HEK293 (cell line): ENCODE measurements around the gene TRIM47.

Experiments
- CTCF ChIA-PET: fragments of 350-600 bp; formaldehyde crosslinking; extraction: SDS; loops from one replicate; lab custom pipeline; 2021; ENCODE audit warnings: antibody characterized with exemption; lab: Yijun Ruan, JAX
- POLR2A ChIA-PET: fragments of 300-600 bp; formaldehyde crosslinking; extraction: SDS; loops from one replicate; lab custom pipeline; 2020; ENCODE audit warnings: antibody characterized with exemption, inconsistent platforms; lab: Yijun Ruan, JAX
- H3K27ac ChIP-seq: fragments of 200-500 bp; sonication (Bioruptor generic); 2 replicates; pipeline ENCODE4 v1.5.1; 2014; ENCODE audit warnings: low read depth, low read length, control low read depth, inconsistent platforms; ENCODE audit errors: extremely low read depth
- H3K36me3 ChIP-seq, 2 experiments: fragments of 200-500 bp in 1 of 2; sonication (Bioruptor generic) in 1 of 2; 1 replicate in 1 of 2; 2 replicates in 1 of 2; pipeline ENCODE4 v1.5.1; 2014 to 2017; ENCODE audit warnings: inconsistent platforms in 2 of 2, low read length in 2 of 2; ENCODE audit not compliant: control insufficient read depth in 2 of 2, insufficient read depth in 1 of 2
- H3K4me1 ChIP-seq: fragments of 200-500 bp; sonication (Bioruptor generic); 2 replicates; pipeline ENCODE4 v1.5.1; 2014; ENCODE audit warnings: mild to moderate bottlenecking, low read length, inconsistent platforms; ENCODE audit not compliant: control insufficient read depth, insufficient read depth
- H3K4me3 ChIP-seq: 2 replicates; pipeline ENCODE4 v1.5.1; 2011; ENCODE audit warnings: low read depth, mild to moderate bottlenecking, control low read depth, low read length, moderate library complexity
- H3K9me3 ChIP-seq: fragments of 200-500 bp; sonication (Bioruptor generic); 2 replicates; pipeline ENCODE4 v1.5.1; 2014; ENCODE audit warnings: low read depth, low read length, inconsistent platforms; ENCODE audit not compliant: control insufficient read depth, insufficient read depth
- OVOL3 ChIP-seq: fragments of 450-650 bp; formaldehyde crosslinking; IDR thresholded peaks from 2 replicates; pipeline ENCODE4 v1.5.1; 2016; ENCODE audit warnings: missing biosample characterization, missing genetic modification characterization
- REPIN1 ChIP-seq: fragments of 450-650 bp; formaldehyde crosslinking; IDR thresholded peaks from 2 replicates; pipeline ENCODE4 v1.5.1; 2017; ENCODE audit warnings: missing biosample characterization, missing genetic modification characterization, low read depth
- SETDB1 ChIP-seq: IDR thresholded peaks from one replicate; pipeline ENCODE4 v1.6.1; 2017; ENCODE audit warnings: mild to moderate bottlenecking, low read length, moderate library complexity, mixed read lengths; ENCODE audit not compliant: insufficient read length
- SP2 ChIP-seq: fragments of 450-650 bp; formaldehyde crosslinking; IDR thresholded peaks from 2 replicates; pipeline ENCODE4 v1.5.1; 2016; ENCODE audit warnings: missing biosample characterization, missing genetic modification characterization
- WT1 ChIP-seq: fragments of 450-650 bp; formaldehyde crosslinking; IDR thresholded peaks from 2 replicates; pipeline ENCODE4 v1.5.1; 2016; ENCODE audit warnings: missing biosample characterization, missing genetic modification characterization
- ZBTB17 ChIP-seq: fragments of 450-650 bp; formaldehyde crosslinking; IDR thresholded peaks from 2 replicates; pipeline ENCODE4 v1.5.1; 2016; ENCODE audit warnings: missing biosample characterization, missing genetic modification characterization
- ZNF133 ChIP-seq: fragments of 450-650 bp; formaldehyde crosslinking; IDR thresholded peaks from 2 replicates; pipeline ENCODE4 v1.5.1; 2016; ENCODE audit warnings: missing biosample characterization, missing genetic modification characterization
- ZNF146 ChIP-seq: fragments of 450-650 bp; formaldehyde crosslinking; IDR thresholded peaks from 2 replicates; pipeline ENCODE4 v1.5.1; 2016; ENCODE audit warnings: missing biosample characterization, missing genetic modification characterization
- ZNF157 ChIP-seq: fragments of 450-650 bp; formaldehyde crosslinking; IDR thresholded peaks from 2 replicates; pipeline ENCODE4 v1.5.1; 2016; ENCODE audit warnings: missing biosample characterization, missing genetic modification characterization
- ZNF174 ChIP-seq: fragments of 450-650 bp; formaldehyde crosslinking; IDR thresholded peaks from 2 replicates; pipeline ENCODE4 v1.5.0; 2017; ENCODE audit warnings: missing biosample characterization, mild to moderate bottlenecking, missing genetic modification characterization
- ZNF239 ChIP-seq: fragments of 450-650 bp; formaldehyde crosslinking; IDR thresholded peaks from 2 replicates; pipeline ENCODE4 v1.5.1; 2016; ENCODE audit warnings: missing biosample characterization, missing genetic modification characterization
- ZNF266 ChIP-seq: fragments of 450-650 bp; formaldehyde crosslinking; IDR thresholded peaks from 2 replicates; pipeline ENCODE4 v1.5.1; 2016; ENCODE audit warnings: missing biosample characterization, missing genetic modification characterization, low read depth
- ZNF37A ChIP-seq: fragments of 450-650 bp; IDR thresholded peaks from 2 replicates; pipeline ENCODE4 v1.5.1; 2018; ENCODE audit warnings: missing biosample characterization, missing genetic modification characterization
- ZNF48 ChIP-seq: fragments of 450-650 bp; formaldehyde crosslinking; IDR thresholded peaks from 2 replicates; pipeline ENCODE4 v1.5.1; 2016; ENCODE audit warnings: missing biosample characterization, missing genetic modification characterization
- ZNF623 ChIP-seq: fragments of 450-650 bp; formaldehyde crosslinking; IDR thresholded peaks from 2 replicates; pipeline ENCODE4 v1.5.1; 2016; ENCODE audit warnings: missing biosample characterization, missing genetic modification characterization
- ZSCAN30 ChIP-seq: fragments of 450-650 bp; IDR thresholded peaks from 2 replicates; pipeline ENCODE4 v1.5.1; 2018; ENCODE audit warnings: missing biosample characterization, mild to moderate bottlenecking, missing genetic modification characterization, moderate library complexity
- TF ChIP-seq, protein P1 (sequence below): fragments of 450-650 bp; formaldehyde crosslinking; IDR thresholded peaks from 2 replicates; pipeline ENCODE4 v1.5.1; 2016; ENCODE audit warnings: missing biosample characterization, missing genetic modification characterization, borderline replicate concordance
- TF ChIP-seq, protein P2 (sequence below): fragments of 450-650 bp; formaldehyde crosslinking; IDR thresholded peaks from 2 replicates; pipeline ENCODE4 v1.5.1; 2016; ENCODE audit warnings: missing biosample characterization, missing genetic modification characterization

The TRIM47 gene

DNA sequence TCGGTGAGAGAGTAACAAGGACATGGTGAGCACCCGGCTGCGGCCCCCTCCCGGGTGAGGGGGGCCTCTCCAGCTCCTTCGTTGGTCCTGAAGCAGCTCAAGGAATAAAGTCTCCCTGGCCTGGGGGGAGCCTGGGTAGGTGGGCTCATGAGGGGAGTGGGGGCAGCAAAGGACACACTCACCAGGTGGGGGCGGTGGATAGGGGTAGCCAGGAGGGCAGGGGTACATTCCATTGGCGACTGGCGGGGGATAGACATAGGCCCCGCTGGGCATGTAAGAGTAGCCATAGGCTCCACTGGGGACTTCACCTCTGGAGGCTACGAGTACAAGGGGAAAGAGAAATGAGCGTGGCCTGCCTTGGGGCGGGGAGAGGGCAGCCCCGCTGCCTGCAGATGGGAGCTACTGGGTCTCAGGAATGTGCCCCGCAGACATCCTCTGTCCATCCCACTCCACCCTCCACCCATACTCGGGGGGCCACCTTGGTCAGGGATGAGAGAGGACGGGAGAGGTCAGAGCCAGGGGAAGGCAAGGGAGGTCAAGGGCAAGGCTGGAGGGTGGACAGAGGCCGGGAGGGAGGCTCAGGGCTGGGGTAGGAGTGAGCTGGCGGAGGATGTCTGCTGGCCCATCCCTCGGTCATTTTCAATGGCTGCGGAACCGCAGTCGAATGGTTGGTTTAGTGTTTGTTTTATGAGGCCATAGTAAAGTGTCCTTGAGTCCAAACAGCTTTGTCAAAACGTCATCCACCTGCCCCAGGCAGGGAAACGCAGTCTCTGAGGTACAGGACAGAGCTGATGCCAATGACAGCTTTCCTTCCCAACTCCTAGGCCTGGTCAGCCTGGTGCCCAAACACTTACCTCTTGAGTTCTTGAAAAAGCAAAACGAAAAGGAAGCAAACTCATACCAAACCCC lies 30.5 kb downstream of the TRIM47 start:
- ChIA-PET POLR2A (interaction anchor here (1.3 to 3.2 kb wide), 2 partner anchors 7 to 68 kb away, joined by 6 to 28 read pairs; partner anchors contain the start of gene WBP2), CTCF (interaction anchor here (0.6 to 5.5 kb wide), 25 partner anchors 10 to 630 kb away, joined by 3 to 40 read pairs (median 4); partner anchors contain the start of genes ACOX1, GALK1, TEN1 and TRIM47)
- TF ChIP-seq, protein P1, sequence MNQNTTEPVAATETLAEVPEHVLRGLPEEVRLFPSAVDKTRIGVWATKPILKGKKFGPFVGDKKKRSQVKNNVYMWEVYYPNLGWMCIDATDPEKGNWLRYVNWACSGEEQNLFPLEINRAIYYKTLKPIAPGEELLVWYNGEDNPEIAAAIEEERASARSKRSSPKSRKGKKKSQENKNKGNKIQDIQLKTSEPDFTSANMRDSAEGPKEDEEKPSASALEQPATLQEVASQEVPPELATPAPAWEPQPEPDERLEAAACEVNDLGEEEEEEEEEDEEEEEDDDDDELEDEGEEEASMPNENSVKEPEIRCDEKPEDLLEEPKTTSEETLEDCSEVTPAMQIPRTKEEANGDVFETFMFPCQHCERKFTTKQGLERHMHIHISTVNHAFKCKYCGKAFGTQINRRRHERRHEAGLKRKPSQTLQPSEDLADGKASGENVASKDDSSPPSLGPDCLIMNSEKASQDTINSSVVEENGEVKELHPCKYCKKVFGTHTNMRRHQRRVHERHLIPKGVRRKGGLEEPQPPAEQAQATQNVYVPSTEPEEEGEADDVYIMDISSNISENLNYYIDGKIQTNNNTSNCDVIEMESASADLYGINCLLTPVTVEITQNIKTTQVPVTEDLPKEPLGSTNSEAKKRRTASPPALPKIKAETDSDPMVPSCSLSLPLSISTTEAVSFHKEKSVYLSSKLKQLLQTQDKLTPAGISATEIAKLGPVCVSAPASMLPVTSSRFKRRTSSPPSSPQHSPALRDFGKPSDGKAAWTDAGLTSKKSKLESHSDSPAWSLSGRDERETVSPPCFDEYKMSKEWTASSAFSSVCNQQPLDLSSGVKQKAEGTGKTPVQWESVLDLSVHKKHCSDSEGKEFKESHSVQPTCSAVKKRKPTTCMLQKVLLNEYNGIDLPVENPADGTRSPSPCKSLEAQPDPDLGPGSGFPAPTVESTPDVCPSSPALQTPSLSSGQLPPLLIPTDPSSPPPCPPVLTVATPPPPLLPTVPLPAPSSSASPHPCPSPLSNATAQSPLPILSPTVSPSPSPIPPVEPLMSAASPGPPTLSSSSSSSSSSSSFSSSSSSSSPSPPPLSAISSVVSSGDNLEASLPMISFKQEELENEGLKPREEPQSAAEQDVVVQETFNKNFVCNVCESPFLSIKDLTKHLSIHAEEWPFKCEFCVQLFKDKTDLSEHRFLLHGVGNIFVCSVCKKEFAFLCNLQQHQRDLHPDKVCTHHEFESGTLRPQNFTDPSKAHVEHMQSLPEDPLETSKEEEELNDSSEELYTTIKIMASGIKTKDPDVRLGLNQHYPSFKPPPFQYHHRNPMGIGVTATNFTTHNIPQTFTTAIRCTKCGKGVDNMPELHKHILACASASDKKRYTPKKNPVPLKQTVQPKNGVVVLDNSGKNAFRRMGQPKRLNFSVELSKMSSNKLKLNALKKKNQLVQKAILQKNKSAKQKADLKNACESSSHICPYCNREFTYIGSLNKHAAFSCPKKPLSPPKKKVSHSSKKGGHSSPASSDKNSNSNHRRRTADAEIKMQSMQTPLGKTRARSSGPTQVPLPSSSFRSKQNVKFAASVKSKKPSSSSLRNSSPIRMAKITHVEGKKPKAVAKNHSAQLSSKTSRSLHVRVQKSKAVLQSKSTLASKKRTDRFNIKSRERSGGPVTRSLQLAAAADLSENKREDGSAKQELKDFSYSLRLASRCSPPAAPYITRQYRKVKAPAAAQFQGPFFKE (tag by site-specific recombination) = 0 out of 2 replicates have a peak, but pooled peaks have one; percentile 44
- TF ChIP-seq OVOL3 = no peak
- no peak for TF ChIP-seq ZSCAN30 (tag by site-specific recombination)
- TF ChIP-seq SP2 (tag by site-specific recombination) = no peak
- no peak for TF ChIP-seq ZNF48

DNA sequence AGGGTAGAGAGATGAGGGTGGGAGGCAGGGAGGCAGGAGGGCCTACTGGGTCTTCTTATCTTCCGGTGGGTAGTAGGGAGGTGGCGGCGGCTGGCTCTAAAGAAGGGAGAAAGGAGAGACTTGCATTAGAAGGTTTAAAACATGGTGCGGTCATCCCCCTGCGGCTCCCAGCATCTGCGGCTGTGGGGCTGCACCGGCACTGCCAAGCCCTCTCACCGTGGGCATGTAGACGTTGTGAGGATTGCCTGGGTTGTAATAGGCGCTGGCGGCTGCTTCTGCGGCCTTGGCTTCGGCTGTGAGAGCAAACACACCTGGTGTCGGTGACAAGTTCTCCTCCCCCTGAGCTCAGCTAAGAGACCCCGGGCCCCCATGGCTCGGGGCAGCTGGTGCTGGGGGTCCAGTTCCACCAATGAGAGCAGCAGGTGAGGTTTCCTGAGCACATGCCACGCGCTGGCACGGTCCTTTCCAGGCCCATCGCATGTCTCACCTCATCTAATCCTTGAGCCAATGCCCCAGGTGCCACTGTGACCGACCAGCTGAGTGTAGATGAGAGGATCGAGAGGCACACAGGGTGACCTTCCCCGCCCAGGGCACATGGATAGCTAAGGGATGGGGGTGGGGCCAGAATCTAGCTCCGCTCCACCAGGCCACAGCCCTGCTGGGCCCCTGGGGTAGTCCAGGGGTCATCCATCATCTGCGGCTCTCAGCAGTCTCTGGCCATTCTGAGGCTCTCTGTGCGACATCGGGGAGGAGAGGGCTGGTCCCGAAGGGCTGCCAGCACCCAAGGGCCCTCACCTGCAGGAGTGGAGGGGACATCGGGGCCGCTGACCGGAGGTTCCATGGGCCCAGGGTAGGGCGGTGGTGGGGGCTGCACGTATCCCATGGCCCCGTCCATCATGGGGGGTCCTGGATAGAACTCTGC lies 31.4 kb downstream of the TRIM47 start:
- Histone ChIP-seq H3K27ac (no peak overlapping the region), H3K4me1 (no peaks in the 10 kb centered on the region; the same call in 1 of the 2 replicates), H3K36me3 (peaks cover 7 to 58% of the 10 kb centered on the region in 2 experiments), H3K9me3 (no peaks in the 10 kb centered on the region), H3K4me3 (no peak overlapping the region)
- no peak for TF ChIP-seq ZNF623 (tag by site-specific recombination)
- TF ChIP-seq ZNF133 (tag by site-specific recombination) = no peak
- TF ChIP-seq ZNF37A (tag by site-specific recombination) = no peak
- TF ChIP-seq, protein P2, sequence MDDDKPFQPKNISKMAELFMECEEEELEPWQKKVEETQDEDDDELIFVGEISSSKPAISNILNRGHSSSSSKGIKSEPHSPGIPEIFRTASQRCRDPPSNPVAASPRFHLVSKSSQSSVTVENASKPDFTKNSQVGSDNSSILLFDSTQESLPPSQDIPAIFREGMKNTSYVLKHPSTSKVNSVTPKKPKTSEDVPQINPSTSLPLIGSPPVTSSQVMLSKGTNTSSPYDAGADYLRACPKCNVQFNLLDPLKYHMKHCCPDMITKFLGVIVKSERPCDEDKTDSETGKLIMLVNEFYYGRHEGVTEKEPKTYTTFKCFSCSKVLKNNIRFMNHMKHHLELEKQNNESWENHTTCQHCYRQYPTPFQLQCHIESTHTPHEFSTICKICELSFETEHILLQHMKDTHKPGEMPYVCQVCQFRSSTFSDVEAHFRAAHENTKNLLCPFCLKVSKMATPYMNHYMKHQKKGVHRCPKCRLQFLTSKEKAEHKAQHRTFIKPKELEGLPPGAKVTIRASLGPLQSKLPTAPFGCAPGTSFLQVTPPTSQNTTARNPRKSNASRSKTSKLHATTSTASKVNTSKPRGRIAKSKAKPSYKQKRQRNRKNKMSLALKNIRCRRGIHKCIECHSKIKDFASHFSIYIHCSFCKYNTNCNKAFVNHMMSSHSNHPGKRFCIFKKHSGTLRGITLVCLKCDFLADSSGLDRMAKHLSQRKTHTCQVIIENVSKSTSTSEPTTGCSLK (tag by site-specific recombination) = no peak
- no peak for TF ChIP-seq SETDB1
- TF ChIP-seq ZBTB17 (tag by site-specific recombination) = no peak
- TF ChIP-seq REPIN1 = no peak
- TF ChIP-seq ZNF266 (tag by site-specific recombination) = no peak
- no peak for TF ChIP-seq WT1 (tag by site-specific recombination)
- TF ChIP-seq ZNF157 (tag by site-specific recombination) = no peak
- no peak for TF ChIP-seq ZNF174 (tag by site-specific recombination)
- TF ChIP-seq ZNF146 (tag by site-specific recombination) = no peak
- TF ChIP-seq ZNF239 = no peak
- POLR2A ChIA-PET = interaction anchor here (0.9 to 3.2 kb wide), 5 partner anchors 8 to 67 kb away, joined by 3 to 28 read pairs (median 5); partner anchors contain the start of gene WBP2
- CTCF ChIA-PET = interaction anchor here (0.5 to 5.5 kb wide), 14 partner anchors 8 to 213 kb away, joined by 3 to 40 read pairs (median 7); partner anchors contain the start of genes TRIM47, UNK and WBP2

More for the DNA sequence above, 30.5 kb downstream of the TRIM47 start:
- H3K36me3 ChIP-seq = peaks cover 7 to 58% of the 10 kb centered on the region in 2 experiments
- H3K9me3 ChIP-seq = no peaks in the 10 kb centered on the region
- H3K4me1 ChIP-seq = no peaks in the 10 kb centered on the region; the same call in 1 of the 2 replicates
- H3K4me3 ChIP-seq = no peak overlapping the region
- H3K27ac ChIP-seq = no peak overlapping the region
